SK-N-SH (cell line): Measurements from ENCODE around the gene ZC3HAV1L. TPM values are rescaled to one million over a fixed set of nuclear protein-coding genes. Genes with fewer than 3 reads are reported as not detected.

Experiments
- CTCF ChIA-PET: fragments of 300-600, 350-600 bp; formaldehyde crosslinking; extraction: SDS; loops from one replicate; lab custom pipeline; 2021; lab: Yijun Ruan, JAX
- POLR2A ChIA-PET: fragments of 350-600 bp; sonication (Branson Sonifier 250); formaldehyde crosslinking; extraction: SDS; loops from one replicate; lab custom pipeline; 2020; ENCODE audit warnings: antibody characterized with exemption, inconsistent platforms; lab: Yijun Ruan, JAX
- DNase-seq: peaks from one replicate; pipeline ENCODE4 v3.0.0; 2012
- H2AFZ ChIP-seq: fragments of 200-600 bp; sonication (generic); 2 replicates; pipeline ENCODE4 v1.8.1; 2016; ENCODE audit warnings: antibody characterized with exemption, mild to moderate bottlenecking, low read depth
- H3F3A ChIP-seq: fragments of 200-600 bp; sonication (generic); replicated peaks from 2 replicates; pipeline ENCODE3; 2016; ENCODE audit warnings: antibody characterized with exemption, mild to moderate bottlenecking; ENCODE audit not compliant: insufficient read depth
- H3K27ac ChIP-seq, 2 experiments: fragments of 200-500 bp in 1 of 2; fragments of 200-600 bp in 1 of 2; sonication (Bioruptor generic) in 1 of 2; sonication (generic), shearing (Covaris generic) in 1 of 2; 2 replicates each; pipeline versions ENCODE4 v1.5.1 to v1.6.1; 2014 to 2016; ENCODE audit warnings: low read depth in 2 of 2, inconsistent platforms in 1 of 2, low read length in 1 of 2, mild to moderate bottlenecking in 1 of 2, mixed read lengths in 1 of 2
- H3K27me3 ChIP-seq: fragments of 200-600 bp; sonication (generic), shearing (Covaris generic); 2 replicates; pipeline ENCODE4 v1.6.1; 2016; ENCODE audit warnings: mixed run types; ENCODE audit not compliant: insufficient read depth
- H3K36me3 ChIP-seq, 2 experiments: fragments of 200-500 bp in 1 of 2; fragments of 200-600 bp in 1 of 2; sonication (Bioruptor generic) in 1 of 2; sonication (generic) in 1 of 2; replicated peaks in 1 of 2; 2 replicates each; pipeline versions ENCODE3 to v1.5.1; 2014 to 2016; ENCODE audit warnings: low read length in 1 of 2, mild to moderate bottlenecking in 1 of 2; ENCODE audit not compliant: insufficient read depth in 2 of 2, control insufficient read depth in 1 of 2
- H3K4me1 ChIP-seq, 2 experiments: fragments of 200-500 bp in 1 of 2; fragments of 200-600 bp in 1 of 2; sonication (Bioruptor generic) in 1 of 2; sonication (generic), shearing (Covaris generic) in 1 of 2; 2 replicates each; pipeline versions ENCODE4 v1.5.1 to v1.6.1; 2014 to 2016; ENCODE audit warnings: low read depth in 1 of 2, low read length in 1 of 2, mixed run types in 1 of 2; ENCODE audit not compliant: insufficient read depth in 2 of 2, control insufficient read depth in 1 of 2
- H3K4me2 ChIP-seq: fragments of 200-600 bp; sonication (generic), shearing (Covaris generic); 2 replicates; pipeline ENCODE4 v1.6.1; 2017; ENCODE audit warnings: mixed run types
- H3K4me3 ChIP-seq, 2 experiments: fragments of 200-500 bp in 1 of 2; fragments of 200-600 bp in 1 of 2; sonication (Bioruptor generic) in 1 of 2; sonication (generic), shearing (Covaris generic) in 1 of 2; 2 replicates each; pipeline versions ENCODE4 v1.5.1 to v1.8.1; 2014 to 2016; ENCODE audit warnings: low read depth in 2 of 2, inconsistent platforms in 1 of 2, low read length in 1 of 2, mild to moderate bottlenecking in 1 of 2, mixed read lengths in 1 of 2, moderate library complexity in 1 of 2
- H3K79me2 ChIP-seq: fragments of 200-600 bp; sonication (generic); 2 replicates; pipeline ENCODE4 v1.8.1; 2017; ENCODE audit warnings: mild to moderate bottlenecking; ENCODE audit not compliant: insufficient read depth
- H3K9ac ChIP-seq: fragments of 200-600 bp; sonication (generic); 2 replicates; pipeline ENCODE4 v1.6.1; 2017; ENCODE audit warnings: mixed run types
- H3K9me2 ChIP-seq: fragments of 200-600 bp; sonication (generic); 2 replicates; pipeline ENCODE4 v1.6.1; 2017; ENCODE audit warnings: mixed run types
- H3K9me3 ChIP-seq: fragments of 200-600 bp; sonication (generic); 2 replicates; pipeline ENCODE4 v1.6.1; 2017; ENCODE audit warnings: mixed run types, mild to moderate bottlenecking, moderate library complexity
- H4K20me1 ChIP-seq: fragments of 200-600 bp; sonication (generic); 2 replicates; pipeline ENCODE4 v1.6.1; 2017; ENCODE audit warnings: mild to moderate bottlenecking, mixed run types; ENCODE audit not compliant: insufficient read depth
- CTCF ChIP-seq: fragments of 200-600 bp; sonication (generic); IDR thresholded peaks from 2 replicates; pipeline ENCODE4 v1.6.1; 2017; ENCODE audit warnings: antibody characterized with exemption, mild to moderate bottlenecking, moderate library complexity
- EP300 ChIP-seq, 2 experiments: IDR thresholded peaks; 2 replicates each; pipeline versions ENCODE4 v1.4.0 to v1.6.1; 2012; ENCODE audit warnings: borderline replicate concordance in 1 of 2, low read depth in 1 of 2, low read length in 1 of 2
- FOXJ3 ChIP-seq: sonication (generic); formaldehyde crosslinking; IDR thresholded peaks from 2 replicates; pipeline ENCODE4 v1.5.1; 2020; ENCODE audit warnings: mild to moderate bottlenecking, missing genetic modification reagents
- GABPA ChIP-seq: IDR thresholded peaks from 2 replicates; pipeline ENCODE4 v1.4.0; 2012; ENCODE audit warnings: low read depth, mild to moderate bottlenecking
- MEF2A ChIP-seq: IDR thresholded peaks from 2 replicates; pipeline ENCODE4 v1.4.0; 2012; ENCODE audit warnings: low read depth, borderline replicate concordance
- PBX3 ChIP-seq: IDR thresholded peaks from 2 replicates; pipeline ENCODE4; 2012
- RAD21 ChIP-seq: IDR thresholded peaks from 2 replicates; pipeline ENCODE4 v1.6.1; 2012; ENCODE audit warnings: mild to moderate bottlenecking, low read length
- REST ChIP-seq: IDR thresholded peaks from 2 replicates; pipeline ENCODE4 v1.6.1; 2012; ENCODE audit warnings: mild to moderate bottlenecking, low read depth, low read length, moderate library complexity
- RFX5 ChIP-seq: IDR thresholded peaks from 2 replicates; pipeline ENCODE4 v1.6.1; 2012; ENCODE audit warnings: mild to moderate bottlenecking, improper control_type of control experiment, low read length
- RXRA ChIP-seq: IDR thresholded peaks from 2 replicates; pipeline ENCODE4 v1.4.0; 2012; ENCODE audit warnings: low read depth, mild to moderate bottlenecking, borderline replicate concordance
- SMC3 ChIP-seq: IDR thresholded peaks from 2 replicates; pipeline ENCODE4 v1.6.1; 2012; ENCODE audit warnings: low read depth, low read length, improper control_type of control experiment
- TEAD4 ChIP-seq: IDR thresholded peaks from 2 replicates; pipeline ENCODE4 v1.4.0; 2012; ENCODE audit warnings: mild to moderate bottlenecking, borderline replicate concordance; ENCODE audit not compliant: insufficient read depth
- USF1 ChIP-seq: IDR thresholded peaks from 2 replicates; pipeline ENCODE4 v1.4.0; 2012; ENCODE audit warnings: low read depth, borderline replicate concordance
- YY1 ChIP-seq: IDR thresholded peaks from 2 replicates; pipeline ENCODE4 v1.4.0; 2012; ENCODE audit warnings: low read depth, mild to moderate bottlenecking
- WGBS: methylation state at CpG from one replicate; pipeline ENCODE4 v1.1.6; 2017; ENCODE audit warnings: low lambda C conversion rate; 5-methylcytosine and 5-hydroxymethylcytosine counted together
- polyA plus RNA-seq, 3 experiments: library from polyadenylated mRNA; depleted of rRNA; stranded (reverse); fragments of >200 nt; gene quantifications; 2 replicates each; pipeline ENCODE4 v1.2.3, GENCODE V29; 2012

ZC3HAV1L gene
- polyA plus RNA-seq, 1 of the 3 experiments (the other 2 are of a cell fraction) = 9.7 TPM

- H3K27ac ChIP-seq = no peak overlapping the region
- POLR2A ChIA-PET = no interaction called here
- TF ChIP-seq RFX5 (no peak), TEAD4 (no peak), PBX3 (no peak)
- no peak overlapping the region for H3K4me3 ChIP-seq
- no peak overlapping the region for H3K4me2 ChIP-seq
- CTCF ChIA-PET = interaction anchor here (1.0 to 6.0 kb wide), 2 partner anchors 26 to 33 kb away, joined by 3 to 36 read pairs; no protein-coding TSS in a partner anchor
- no peak overlapping the region for H3K9ac ChIP-seq
- H3K9me2 ChIP-seq = no peaks in the 10 kb centered on the region
- no peaks in the 10 kb centered on the region for H3K79me2 ChIP-seq
- 100% methylated on average over 1 of the region's 1 CpG for WGBS
- peaks cover 44 to 48% of the 10 kb centered on the region in 2 experiments for H3K36me3 ChIP-seq
- H3K27me3 ChIP-seq = no peaks in the 10 kb centered on the region
- DNase-seq = no peak
- no peaks in the 10 kb centered on the region for H3K9me3 ChIP-seq
- peaks cover 6 to 9% of the 10 kb centered on the region in 2 experiments; a peak in 3 of 4 replicates for H3K4me1 ChIP-seq
- no peak overlapping the region for H2AFZ ChIP-seq
- H3F3A ChIP-seq = no peaks in the 10 kb centered on the region
- no peaks in the 10 kb centered on the region for H4K20me1 ChIP-seq
Observed at GRCh38 chr7:139049936-139050335, 14.1 kb upstream of the ZC3HAV1L start.

GRCh38 chr7:139049111-139049510 lies 13.3 kb upstream of the ZC3HAV1L start:
- ChIA-PET POLR2A (no interaction called here), CTCF (interaction anchor here (0.9 to 6.0 kb wide), 3 partner anchors 26 to 32 kb away, joined by 3 to 36 read pairs (median 3); no protein-coding TSS in a partner anchor)
- H3K9me2 ChIP-seq = no peaks in the 10 kb centered on the region
- no peak overlapping the region for H3K9ac ChIP-seq
- WGBS = 97% methylated on average over 7 of the region's 7 CpGs
- no peak overlapping the region for H3K27ac ChIP-seq
- no peaks in the 10 kb centered on the region for H3F3A ChIP-seq
- no peak overlapping the region for H2AFZ ChIP-seq
- H3K27me3 ChIP-seq = no peaks in the 10 kb centered on the region
- peaks cover 51 to 52% of the 10 kb centered on the region in 2 experiments for H3K36me3 ChIP-seq
- no peak for TF ChIP-seq MEF2A
- no peak for TF ChIP-seq FOXJ3 (CRISPR knock-in tag)
- no peak for TF ChIP-seq RAD21
- TF ChIP-seq RXRA = no peak
- TF ChIP-seq EP300 (IDR thresholded peaks at IDR 0.05; ENCODE audit: borderline replicate concordance in 1 of 2, low read depth in 1 of 2, low read length in 1 of 2) = no peak
- H4K20me1 ChIP-seq = no peaks in the 10 kb centered on the region
- H3K4me1 ChIP-seq = peaks cover 3% of the 10 kb centered on the region in 2 experiments; a peak in 3 of 4 replicates
- DNase-seq = no peak
- no peaks in the 10 kb centered on the region for H3K79me2 ChIP-seq
- no peaks in the 10 kb centered on the region for H3K9me3 ChIP-seq
- H3K4me3 ChIP-seq = no peak overlapping the region
- H3K4me2 ChIP-seq = no peak overlapping the region

- CTCF ChIA-PET = interaction anchor here (0.9 to 1.4 kb wide), 4 partner anchors 12 to 157 kb away, joined by 3 read pairs; no protein-coding TSS in a partner anchor
- 92% methylated on average over 3 of the region's 3 CpGs for WGBS
- no peak for TF ChIP-seq REST
- TF ChIP-seq GABPA = no peak
- no peak for TF ChIP-seq SMC3
- TF ChIP-seq RXRA = no peak
- no peak for TF ChIP-seq CTCF
- no peak for TF ChIP-seq FOXJ3 (CRISPR knock-in tag)
- no peak for TF ChIP-seq YY1
- no peak for TF ChIP-seq USF1
- TF ChIP-seq MEF2A = no peak
- TF ChIP-seq RAD21 = no peak
Observed at GRCh38 chr7:139047970-139048369, 12.1 kb upstream of the ZC3HAV1L start.

More at GRCh38 chr7:139047970-139048369, 12.1 kb upstream of the ZC3HAV1L start:
- no peak overlapping the region for H3K27ac ChIP-seq
- H3K9ac ChIP-seq = no peak overlapping the region
- no peak for DNase-seq
- no peaks in the 10 kb centered on the region for H4K20me1 ChIP-seq
- H3K79me2 ChIP-seq = no peaks in the 10 kb centered on the region
- no peak overlapping the region for H3K4me2 ChIP-seq
- no peaks in the 10 kb centered on the region for H3K9me2 ChIP-seq
- no peaks in the 10 kb centered on the region for H3K4me1 ChIP-seq
- peaks cover 47 to 51% of the 10 kb centered on the region in 2 experiments for H3K36me3 ChIP-seq
- H3K27me3 ChIP-seq = no peaks in the 10 kb centered on the region
- H3F3A ChIP-seq = no peaks in the 10 kb centered on the region
- H2AFZ ChIP-seq = no peak overlapping the region
- no peak overlapping the region for H3K4me3 ChIP-seq
- H3K9me3 ChIP-seq = no peaks in the 10 kb centered on the region
- POLR2A ChIA-PET = no interaction called here
